GM12878 (cell line): ENCODE data around the gene OSBPL3. TPM values are rescaled to one million over a fixed set of nuclear protein-coding genes. Genes with fewer than 3 reads are reported as not detected.

Experiments used
- BACH1 ChIP-seq: fragments of 450-650 bp; IDR thresholded peaks from 2 replicates; pipeline ENCODE4 v1.6.1; 2017; ENCODE audit warnings: mild to moderate bottlenecking, borderline replicate concordance
- BHLHE40 ChIP-seq, 2 experiments: fragments of 450-650 bp in 1 of 2; IDR thresholded peaks; 2 replicates each; pipeline ENCODE4 v1.6.1; 2011 to 2017; ENCODE audit warnings: low read depth in 2 of 2, borderline replicate concordance in 1 of 2, improper control_type of control experiment in 1 of 2, low read length in 1 of 2, mild to moderate bottlenecking in 1 of 2
- CEBPB ChIP-seq, 2 experiments: fragments of 150-350 bp in 1 of 2; IDR thresholded peaks; 2 replicates each; pipeline ENCODE4 v1.6.1; 2012 to 2014; ENCODE audit warnings: low read depth in 2 of 2, low read length in 2 of 2, borderline replicate concordance in 1 of 2, inconsistent platforms in 1 of 2
- CHD4 ChIP-seq: fragments of 200-600 bp; sonication (generic); IDR thresholded peaks from 2 replicates; pipeline ENCODE4 v1.6.1; 2016; ENCODE audit warnings: mild to moderate bottlenecking
- CREB1 ChIP-seq: IDR thresholded peaks from 2 replicates; pipeline ENCODE4 v1.6.1; 2012; ENCODE audit warnings: low read depth, mild to moderate bottlenecking, inconsistent platforms
- DPF2 ChIP-seq: fragments of 450-650 bp; IDR thresholded peaks from 2 replicates; pipeline ENCODE4 v1.6.1; 2017; ENCODE audit warnings: mild to moderate bottlenecking
- EGR1 ChIP-seq, 2 experiments: IDR thresholded peaks; 1 replicate in 1 of 2; 2 replicates in 1 of 2; pipeline ENCODE4 v1.6.1; 2011 to 2012; ENCODE audit warnings: low read depth in 2 of 2, low read length in 2 of 2, borderline replicate concordance in 1 of 2, mild to moderate bottlenecking in 1 of 2, moderate library complexity in 1 of 2
- IRF4 ChIP-seq: IDR thresholded peaks from 2 replicates; pipeline ENCODE4 v1.6.1; 2011; ENCODE audit warnings: low read depth, low read length
- JUND ChIP-seq: IDR thresholded peaks from 2 replicates; pipeline ENCODE4 v1.6.1; 2012; ENCODE audit warnings: low read depth, mild to moderate bottlenecking, low read length, improper control_type of control experiment, moderate library complexity
- NFXL1 ChIP-seq: fragments of 450-650 bp; IDR thresholded peaks from 2 replicates; pipeline ENCODE4 v1.6.1; 2017; ENCODE audit warnings: antibody characterized with exemption, mild to moderate bottlenecking, borderline replicate concordance
- NFYB ChIP-seq: IDR thresholded peaks from 2 replicates; pipeline ENCODE4 v1.6.1; 2011; ENCODE audit warnings: low read depth, mild to moderate bottlenecking, low read length, improper control_type of control experiment, moderate library complexity; ENCODE audit not compliant: insufficient read depth
- NKRF ChIP-seq: fragments of 450-650 bp; conservative IDR thresholded peaks from 2 replicates; pipeline ENCODE4 v1.6.1; 2017; ENCODE audit warnings: mild to moderate bottlenecking, moderate library complexity
- NR2C1 ChIP-seq: fragments of 450-650 bp; IDR thresholded peaks from 2 replicates; pipeline ENCODE4 v1.6.1; 2017; ENCODE audit warnings: antibody characterized with exemption, mild to moderate bottlenecking, moderate library complexity
- PAX8 ChIP-seq: fragments of 450-650 bp; IDR thresholded peaks from 2 replicates; pipeline ENCODE4 v1.6.1; 2017; ENCODE audit warnings: mild to moderate bottlenecking, moderate library complexity
- POLR2A ChIP-seq: IDR thresholded peaks from 2 replicates; pipeline ENCODE4 v1.6.1; 2011; ENCODE audit warnings: low read depth, mild to moderate bottlenecking, low read length
- POLR2AphosphoS5 ChIP-seq: IDR thresholded peaks from 2 replicates; pipeline ENCODE4 v1.6.1; 2011; ENCODE audit warnings: mild to moderate bottlenecking, low read length, inconsistent platforms
- RBBP5 ChIP-seq: fragments of 200-600 bp; sonication (generic); conservative IDR thresholded peaks from 2 replicates; pipeline ENCODE4 v1.6.1; 2016
- RCOR1 ChIP-seq: conservative IDR thresholded peaks from 2 replicates; pipeline ENCODE4 v1.6.1; 2012; ENCODE audit warnings: low read depth, low read length, improper control_type of control experiment
- RELA ChIP-seq: fragments of 450-650 bp; IDR thresholded peaks from 2 replicates; pipeline ENCODE4 v1.8.0; 2014; ENCODE audit warnings: borderline replicate concordance; ENCODE audit not compliant: partially characterized antibody
- SIN3A ChIP-seq: IDR thresholded peaks from 2 replicates; pipeline ENCODE4 v1.6.1; 2012; ENCODE audit warnings: low read depth, low read length, improper control_type of control experiment
- SMAD5 ChIP-seq: IDR thresholded peaks from 2 replicates; pipeline ENCODE4 v1.6.1; 2016; ENCODE audit warnings: antibody characterized with exemption, low read depth
- STAT1 ChIP-seq: fragments of 450-650 bp; conservative IDR thresholded peaks from 2 replicates; pipeline ENCODE4 v1.6.1; 2014; ENCODE audit warnings: antibody characterized with exemption, mild to moderate bottlenecking
- SUPT20H ChIP-seq: IDR thresholded peaks from 2 replicates; pipeline ENCODE4 v1.6.1; 2011; ENCODE audit warnings: low read depth, mild to moderate bottlenecking, low read length, moderate library complexity, borderline replicate concordance; ENCODE audit not compliant: control insufficient read depth
- TCF12 ChIP-seq: IDR thresholded peaks from 2 replicates; pipeline ENCODE4 v1.6.1; 2011; ENCODE audit warnings: low read depth, mild to moderate bottlenecking, low read length
- ZNF384 ChIP-seq: IDR thresholded peaks from 2 replicates; pipeline ENCODE4 v1.6.1; 2012; ENCODE audit warnings: low read depth, mild to moderate bottlenecking, low read length, improper control_type of control experiment, borderline replicate concordance
- polyA plus RNA-seq, 11 experiments: library from polyadenylated mRNA; depleted of rRNA in 4 of 11; unstranded in 6 of 11; stranded (reverse) in 5 of 11; fragments of >200 nt; fragmentation: Nextera tagmentation in 4 of 11; fragmentation: Illumina TruSeq in 1 of 11; extraction: Ambion mirVana in 4 of 11; extraction: Trizol in 1 of 11; gene quantifications; 1 replicate in 1 of 11; 2 replicates in 10 of 11; pipeline versions ENCODE4 v1.2.1 to v1.2.3, GENCODE V29; 2011 to 2016; ENCODE audit warnings: inconsistent platforms in 2 of 11, missing spikeins in 2 of 11, low read depth in 1 of 11
- total RNA-seq, 4 experiments: library from RNA; depleted of rRNA in 3 of 4; stranded (reverse); fragments of >200 nt in 3 of 4; fragmentation: Illumina TruSeq in 1 of 4; extraction: Trizol in 1 of 4; gene quantifications; 2 replicates each; pipeline versions ENCODE4 v1.2.1 to v1.2.3, GENCODE V29; 2013 to 2021
- TF ChIP-seq, protein P1 (sequence below): fragments of 450-650 bp; IDR thresholded peaks from 2 replicates; pipeline ENCODE4 v1.6.1; 2017; ENCODE audit warnings: mild to moderate bottlenecking, moderate library complexity
- TF ChIP-seq, protein P2 (sequence below): IDR thresholded peaks from 2 replicates; pipeline ENCODE4 v1.6.1; 2011; ENCODE audit warnings: borderline replicate concordance, low read depth, mild to moderate bottlenecking, moderate library complexity, low read length; ENCODE audit not compliant: insufficient read depth, poor library complexity, severe bottlenecking

Gene OSBPL3
- total and polyA plus RNA-seq, 10 of the 15 experiments (the other 5 are each of a cell fraction or from before 2014, with no cell fraction given) = 6.1 to 46.6 (median 27.0) TPM

DNA sequence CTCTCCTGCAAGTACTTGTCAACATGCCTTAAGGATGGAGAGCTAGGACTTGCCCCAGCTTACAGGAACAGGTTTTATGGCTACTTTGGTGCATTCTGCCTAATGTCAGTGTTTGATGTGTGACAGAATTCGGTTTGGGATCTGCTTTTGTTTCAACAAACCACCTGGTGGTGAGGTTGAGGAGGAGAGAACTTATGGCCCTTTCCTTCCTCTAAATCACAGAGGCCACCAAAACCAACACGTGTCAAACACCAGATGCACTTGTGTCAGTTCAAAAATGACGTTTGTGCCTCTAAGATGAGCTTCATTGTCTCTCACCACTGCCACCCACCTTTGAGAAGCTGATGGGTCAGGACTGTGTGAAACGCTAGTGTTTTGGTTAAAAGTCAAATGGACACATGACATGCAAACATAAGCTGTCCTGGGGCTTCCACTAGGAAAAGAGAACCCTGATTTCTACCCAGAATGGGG lies 83.9 kb downstream of the OSBPL3 start (continued):
- no peak for TF ChIP-seq ZNF384
- TF ChIP-seq STAT1 = no peak
- TF ChIP-seq SMAD5 = no peak
- TF ChIP-seq JUND = no peak
- TF ChIP-seq PAX8 = no peak
- peak; percentile 25; the same call in 1 of the 2 replicates for TF ChIP-seq IRF4
- TF ChIP-seq CREB1 = peak; percentile 85
- TF ChIP-seq TCF12 = no peak
- TF ChIP-seq, protein P1, sequence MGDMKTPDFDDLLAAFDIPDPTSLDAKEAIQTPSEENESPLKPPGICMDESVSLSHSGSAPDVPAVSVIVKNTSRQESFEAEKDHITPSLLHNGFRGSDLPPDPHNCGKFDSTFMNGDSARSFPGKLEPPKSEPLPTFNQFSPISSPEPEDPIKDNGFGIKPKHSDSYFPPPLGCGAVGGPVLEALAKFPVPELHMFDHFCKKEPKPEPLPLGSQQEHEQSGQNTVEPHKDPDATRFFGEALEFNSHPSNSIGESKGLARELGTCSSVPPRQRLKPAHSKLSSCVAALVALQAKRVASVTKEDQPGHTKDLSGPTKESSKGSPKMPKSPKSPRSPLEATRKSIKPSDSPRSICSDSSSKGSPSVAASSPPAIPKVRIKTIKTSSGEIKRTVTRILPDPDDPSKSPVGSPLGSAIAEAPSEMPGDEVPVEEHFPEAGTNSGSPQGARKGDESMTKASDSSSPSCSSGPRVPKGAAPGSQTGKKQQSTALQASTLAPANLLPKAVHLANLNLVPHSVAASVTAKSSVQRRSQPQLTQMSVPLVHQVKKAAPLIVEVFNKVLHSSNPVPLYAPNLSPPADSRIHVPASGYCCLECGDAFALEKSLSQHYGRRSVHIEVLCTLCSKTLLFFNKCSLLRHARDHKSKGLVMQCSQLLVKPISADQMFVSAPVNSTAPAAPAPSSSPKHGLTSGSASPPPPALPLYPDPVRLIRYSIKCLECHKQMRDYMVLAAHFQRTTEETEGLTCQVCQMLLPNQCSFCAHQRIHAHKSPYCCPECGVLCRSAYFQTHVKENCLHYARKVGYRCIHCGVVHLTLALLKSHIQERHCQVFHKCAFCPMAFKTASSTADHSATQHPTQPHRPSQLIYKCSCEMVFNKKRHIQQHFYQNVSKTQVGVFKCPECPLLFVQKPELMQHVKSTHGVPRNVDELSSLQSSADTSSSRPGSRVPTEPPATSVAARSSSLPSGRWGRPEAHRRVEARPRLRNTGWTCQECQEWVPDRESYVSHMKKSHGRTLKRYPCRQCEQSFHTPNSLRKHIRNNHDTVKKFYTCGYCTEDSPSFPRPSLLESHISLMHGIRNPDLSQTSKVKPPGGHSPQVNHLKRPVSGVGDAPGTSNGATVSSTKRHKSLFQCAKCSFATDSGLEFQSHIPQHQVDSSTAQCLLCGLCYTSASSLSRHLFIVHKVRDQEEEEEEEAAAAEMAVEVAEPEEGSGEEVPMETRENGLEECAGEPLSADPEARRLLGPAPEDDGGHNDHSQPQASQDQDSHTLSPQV = no peak
- no peak for TF ChIP-seq SIN3A
- TF ChIP-seq CEBPB (IDR thresholded peaks at IDR 0.05; ENCODE audit: borderline replicate concordance in 1 of 2, low read depth in 2 of 2, low read length in 2 of 2) = no peak
- TF ChIP-seq, protein P2, sequence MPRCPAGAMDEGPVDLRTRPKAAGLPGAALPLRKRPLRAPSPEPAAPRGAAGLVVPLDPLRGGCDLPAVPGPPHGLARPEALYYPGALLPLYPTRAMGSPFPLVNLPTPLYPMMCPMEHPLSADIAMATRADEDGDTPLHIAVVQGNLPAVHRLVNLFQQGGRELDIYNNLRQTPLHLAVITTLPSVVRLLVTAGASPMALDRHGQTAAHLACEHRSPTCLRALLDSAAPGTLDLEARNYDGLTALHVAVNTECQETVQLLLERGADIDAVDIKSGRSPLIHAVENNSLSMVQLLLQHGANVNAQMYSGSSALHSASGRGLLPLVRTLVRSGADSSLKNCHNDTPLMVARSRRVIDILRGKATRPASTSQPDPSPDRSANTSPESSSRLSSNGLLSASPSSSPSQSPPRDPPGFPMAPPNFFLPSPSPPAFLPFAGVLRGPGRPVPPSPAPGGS = no peak
- TF ChIP-seq NR2C1 = no peak
- TF ChIP-seq BACH1 = no peak
- TF ChIP-seq BHLHE40 (IDR thresholded peaks at IDR 0.05; ENCODE audit: borderline replicate concordance in 1 of 2, low read depth in 2 of 2, low read length in 1 of 2) = peak; percentile 87 to 88
- TF ChIP-seq RELA = no peak
- TF ChIP-seq DPF2 = no peak
- no peak for TF ChIP-seq POLR2A
- no peak for TF ChIP-seq EGR1 (IDR thresholded peaks at IDR 0.05; ENCODE audit: borderline replicate concordance in 1 of 2, low read depth in 2 of 2, low read length in 2 of 2)
- no peak for TF ChIP-seq POLR2AphosphoS5
- TF ChIP-seq NFYB = no peak
- TF ChIP-seq NFXL1 = no peak
- TF ChIP-seq CHD4 = no peak
- TF ChIP-seq SUPT20H = no peak
- no peak for TF ChIP-seq RBBP5
- no peak for TF ChIP-seq NKRF
- TF ChIP-seq RCOR1 = no peak
